H9 (cell line): ENCODE measurements around the gene TRIM54. TPM values are rescaled to one million over a fixed set of nuclear protein-coding genes. Genes with fewer than 3 reads are reported as not detected.

ENCODE experiments used
- DNase-seq: peaks from one replicate; pipeline ENCODE4 v3.0.0-alpha.2; 2017
- H2AFZ ChIP-seq: one replicate; pipeline ENCODE4 v1.6.1; 2013; ENCODE audit warnings: mild to moderate bottlenecking, low read length, control low read depth, moderate library complexity
- H2AK5ac ChIP-seq: 2 replicates; pipeline ENCODE4 v1.6.1; 2013; ENCODE audit warnings: low read length, control low read depth, mixed read lengths; ENCODE audit not compliant: insufficient read length
- H2BK120ac ChIP-seq: one replicate; pipeline ENCODE4 v1.6.1; 2013; ENCODE audit warnings: low read depth, mild to moderate bottlenecking, low read length, control low read depth, inconsistent platforms; ENCODE audit not compliant: poor library complexity, severe bottlenecking
- H2BK12ac ChIP-seq: 2 replicates; pipeline ENCODE4 v1.6.1; 2013; ENCODE audit warnings: low read length, control low read depth, mixed read lengths, low read depth; ENCODE audit not compliant: insufficient read length
- H2BK15ac ChIP-seq: 2 replicates; pipeline ENCODE4 v1.6.1; 2013; ENCODE audit warnings: low read depth, low read length, control low read depth
- H2BK20ac ChIP-seq: one replicate; pipeline ENCODE4 v1.6.1; 2013; ENCODE audit warnings: low read depth, mild to moderate bottlenecking, low read length, control low read depth, inconsistent platforms; ENCODE audit not compliant: poor library complexity, severe bottlenecking
- H2BK5ac ChIP-seq: 2 replicates; pipeline ENCODE4 v1.6.1; 2013; ENCODE audit warnings: low read length, control low read depth, mixed read lengths; ENCODE audit not compliant: insufficient read length
- H3K14ac ChIP-seq: 2 replicates; pipeline ENCODE4 v1.6.1; 2013; ENCODE audit warnings: low read length, control low read depth; ENCODE audit not compliant: insufficient read depth
- H3K18ac ChIP-seq: 2 replicates; pipeline ENCODE4 v1.6.1; 2013; ENCODE audit warnings: low read depth, mild to moderate bottlenecking, mixed read lengths, low read length, control low read depth; ENCODE audit not compliant: insufficient read length
- H3K23ac ChIP-seq: 2 replicates; pipeline ENCODE4 v1.6.1; 2013; ENCODE audit warnings: low read length, control low read depth, mixed read lengths, low read depth; ENCODE audit not compliant: insufficient read length
- H3K23me2 ChIP-seq: 2 replicates; pipeline ENCODE4 v1.6.1; 2013; ENCODE audit warnings: low read depth, mild to moderate bottlenecking, mixed read lengths, low read length, control low read depth; ENCODE audit not compliant: insufficient read length, poor library complexity, severe bottlenecking
- H3K27ac ChIP-seq: 2 replicates; pipeline ENCODE4 v1.5.1; 2013; ENCODE audit warnings: low read length, control low read depth, mixed read lengths, low read depth; ENCODE audit not compliant: insufficient read length
- H3K27me3 ChIP-seq: 2 replicates; pipeline ENCODE4 v1.6.1; 2013; ENCODE audit warnings: low read length, control low read depth, inconsistent platforms; ENCODE audit not compliant: insufficient read depth
- H3K4ac ChIP-seq: 2 replicates; pipeline ENCODE4 v1.6.1; 2013; ENCODE audit warnings: low read depth, mild to moderate bottlenecking, control low read depth, inconsistent platforms, low read length, moderate library complexity
- H3K4me1 ChIP-seq: 2 replicates; pipeline ENCODE4 v1.6.1; 2013; ENCODE audit warnings: low read length, control low read depth, inconsistent platforms; ENCODE audit not compliant: insufficient read depth
- H3K4me2 ChIP-seq: 2 replicates; pipeline ENCODE4 v1.6.1; 2013; ENCODE audit warnings: low read length, control low read depth, mixed read lengths; ENCODE audit not compliant: insufficient read length, insufficient read depth
- H3K56ac ChIP-seq: 2 replicates; pipeline ENCODE4 v1.6.1; 2013; ENCODE audit warnings: low read depth, mild to moderate bottlenecking, mixed read lengths, low read length, control low read depth; ENCODE audit not compliant: insufficient read length
- H3K79me1 ChIP-seq: 2 replicates; pipeline ENCODE4 v1.6.1; 2013; ENCODE audit warnings: low read depth, mild to moderate bottlenecking, moderate library complexity, low read length, control low read depth, inconsistent platforms; ENCODE audit not compliant: insufficient read depth, poor library complexity, severe bottlenecking
- H3K79me2 ChIP-seq: 2 replicates; pipeline ENCODE4 v1.6.1; 2013; ENCODE audit warnings: low read length, control low read depth, inconsistent platforms; ENCODE audit not compliant: insufficient read depth
- H3K9ac ChIP-seq: 2 replicates; pipeline ENCODE4 v1.6.1; 2013; ENCODE audit warnings: low read length, control low read depth, mixed read lengths; ENCODE audit not compliant: insufficient read length; ENCODE audit errors: extremely low read depth
- H3K9me3 ChIP-seq: one replicate; pipeline ENCODE4 v1.6.1; 2013; ENCODE audit warnings: low read depth, low read length, inconsistent platforms; ENCODE audit not compliant: control insufficient read depth
- H3T11ph ChIP-seq: one replicate; pipeline ENCODE4 v1.6.1; 2013; ENCODE audit warnings: mild to moderate bottlenecking, low read length, control low read depth, inconsistent platforms
- H4K20me1 ChIP-seq: one replicate; pipeline ENCODE4 v1.6.1; 2013; ENCODE audit not compliant: control insufficient read depth, insufficient read length, insufficient read depth
- H4K5ac ChIP-seq: 2 replicates; pipeline ENCODE4 v1.6.1; 2013; ENCODE audit warnings: low read depth, mild to moderate bottlenecking, mixed read lengths, low read length, control low read depth; ENCODE audit not compliant: insufficient read length
- H4K8ac ChIP-seq: replicated peaks from 2 replicates; pipeline ENCODE4 v1.6.1; 2013; ENCODE audit warnings: low read length, control low read depth, mixed read lengths, low read depth; ENCODE audit not compliant: insufficient read length
- H4K91ac ChIP-seq: 2 replicates; pipeline ENCODE4 v1.6.1; 2013; ENCODE audit warnings: low read depth, mild to moderate bottlenecking, moderate library complexity, mixed read lengths, low read length, control low read depth; ENCODE audit not compliant: insufficient read length
- H3K27ac Mint-ChIP-seq, 3 experiments: 2 replicates in 2 of 3; 3 replicates in 1 of 3; pipeline ENCODE4 v1.8.0; 2020 to 2021; ENCODE audit warnings: mixed read lengths in 3 of 3, mild to moderate bottlenecking in 1 of 3, moderate library complexity in 1 of 3
- H3K27me3 Mint-ChIP-seq: 2 replicates; pipeline ENCODE4 v1.8.0; 2021; ENCODE audit warnings: low read depth, mild to moderate bottlenecking, moderate library complexity, mixed read lengths
- H3K36me3 Mint-ChIP-seq, 3 experiments: 2 replicates in 2 of 3; 3 replicates in 1 of 3; pipeline ENCODE4 v1.8.0; 2020 to 2021; ENCODE audit warnings: low read depth in 3 of 3, mixed read lengths in 3 of 3; ENCODE audit not compliant: insufficient read depth in 1 of 3
- H3K4me1 Mint-ChIP-seq, 2 experiments: 2 replicates each; pipeline ENCODE4 v1.8.0; 2020; ENCODE audit warnings: mixed read lengths in 2 of 2
- H3K4me3 Mint-ChIP-seq, 2 experiments: 2 replicates in 1 of 2; 3 replicates in 1 of 2; pipeline ENCODE4 v1.8.0; 2020 to 2021; ENCODE audit warnings: mild to moderate bottlenecking in 2 of 2, mixed read lengths in 2 of 2, moderate library complexity in 1 of 2
- H3K9me3 Mint-ChIP-seq, 2 experiments: 2 replicates in 1 of 2; 3 replicates in 1 of 2; pipeline ENCODE4 v1.8.0; 2020; ENCODE audit warnings: mild to moderate bottlenecking in 2 of 2, mixed read lengths in 2 of 2, moderate library complexity in 1 of 2
- CTCF ChIP-seq: fragments of 200-600 bp; sonication (generic); conservative IDR thresholded peaks from 3 replicates; pipeline ENCODE4 v1.8.0; 2021; ENCODE audit warnings: antibody characterized with exemption, mild to moderate bottlenecking
- WGBS: extraction: QIAGEN DNeasy Blood & Tissue Kit; methylation state at CpG from one replicate; pipeline ENCODE4 v1.1.7; 2013; ENCODE audit warnings: missing lambda C conversion rate, low lambda C conversion rate, mixed read lengths; ENCODE audit not compliant: insufficient read length; ENCODE audit errors: extremely low coverage; 5-methylcytosine and 5-hydroxymethylcytosine counted together
- total RNA-seq: library from RNA; stranded (reverse); gene quantifications from 2 replicates; pipeline ENCODE4 v1.2.1, GENCODE V29; 2021

Gene TRIM54
- total RNA-seq, 1 experiment from 2014 or later = 5.0 TPM

- Histone ChIP-seq H3T11ph (no peak overlapping the region), H4K5ac (no peak overlapping the region), H3K79me2 (no peaks in the 10 kb centered on the region), H3K23me2 (no peaks in the 10 kb centered on the region), H3K4ac (no peak overlapping the region), H2BK20ac (no peak overlapping the region), H4K8ac (no peak overlapping the region), H3K4me2 (no peak overlapping the region), H2BK5ac (no peak overlapping the region), H3K9ac (no peak overlapping the region), H3K18ac (no peak overlapping the region), H3K56ac (no peak overlapping the region), H4K20me1 (no peaks in the 10 kb centered on the region), H2AFZ (no peak overlapping the region), H2BK15ac (no peak overlapping the region), H3K27me3 (no peaks in the 10 kb centered on the region), H3K14ac (no peak overlapping the region), H2BK12ac (no peak overlapping the region), H3K23ac (no peak overlapping the region), H2AK5ac (no peak overlapping the region), H3K27ac (no peak overlapping the region), H3K4me1 (peaks cover 6% of the 10 kb centered on the region; the same call in 1 of the 2 replicates), H3K79me1 (no peaks in the 10 kb centered on the region), H4K91ac (no peak overlapping the region), H2BK120ac (no peak overlapping the region), H3K9me3 (no peaks in the 10 kb centered on the region)
- no peak overlapping the region for H3K4me3 Mint-ChIP-seq
- H3K9me3 Mint-ChIP-seq = no peaks in the 10 kb centered on the region
- TF ChIP-seq CTCF = no peak
- peaks cover 8 to 9% of the 10 kb centered on the region in 2 experiments; a peak in 3 of 4 replicates for H3K4me1 Mint-ChIP-seq
- no peaks in the 10 kb centered on the region; the same call in none of the 2 replicates for H3K27me3 Mint-ChIP-seq
- WGBS = no CpG with 5 or more reads among the region's 8 CpGs
- peaks cover 0 to 5% (median 5%) of the 10 kb centered on the region in 3 experiments; a peak in 4 of 7 replicates for H3K36me3 Mint-ChIP-seq
- no peak for DNase-seq
- H3K27ac Mint-ChIP-seq = no peak overlapping the region; a peak in 1 of 7 replicates
Observed at GRCh38 chr2:27315122-27315521, 32.9 kb downstream of the TRIM54 start.
